Stimulated activated naive B cell treated with anti-CD40 and anti-IgM and Interleukin-4, amounts not matched to agents 10 μg/mL and 1 μg/mL and 100 μg/mL, for 72 hours (primary cell): Measurements from ENCODE around the gene LARGE1.

Source experiments
- ATAC-seq, 2 donors: fragments of 150-1000 bp; cut with Tn5 transposase; replicated peaks; 2 replicates each; pipeline ENCODE4 v1.10.0; 2021; ENCODE audit warnings: moderate library complexity in 1 of 2
- DNase-seq: peaks from one replicate; pipeline ENCODE4 v3.0.0; 2021
- H3K27ac Mint-ChIP-seq: one replicate; pipeline ENCODE4 v1.8.0; 2022; ENCODE audit warnings: mild to moderate bottlenecking, mixed read lengths
- H3K27me3 Mint-ChIP-seq, 2 donors: one replicate each; pipeline ENCODE4 v1.8.0; 2022; ENCODE audit warnings: mixed read lengths in 2 of 2
- H3K36me3 Mint-ChIP-seq, 2 donors: one replicate each; pipeline ENCODE4 v1.8.0; 2022; ENCODE audit warnings: mixed read lengths in 2 of 2, mild to moderate bottlenecking in 1 of 2
- H3K4me1 Mint-ChIP-seq, 2 donors: one replicate each; pipeline ENCODE4 v1.8.0; 2022; ENCODE audit warnings: mixed read lengths in 2 of 2, mild to moderate bottlenecking in 1 of 2
- H3K4me3 Mint-ChIP-seq, 2 donors: one replicate each; pipeline ENCODE4 v1.8.0; 2022; ENCODE audit warnings: mild to moderate bottlenecking in 2 of 2, mixed read lengths in 2 of 2, moderate library complexity in 1 of 2
- H3K9me3 Mint-ChIP-seq, 2 donors: one replicate each; pipeline ENCODE4 v1.8.0; 2022; ENCODE audit warnings: mixed read lengths in 2 of 2, mild to moderate bottlenecking in 1 of 2

Gene LARGE1

DNA sequence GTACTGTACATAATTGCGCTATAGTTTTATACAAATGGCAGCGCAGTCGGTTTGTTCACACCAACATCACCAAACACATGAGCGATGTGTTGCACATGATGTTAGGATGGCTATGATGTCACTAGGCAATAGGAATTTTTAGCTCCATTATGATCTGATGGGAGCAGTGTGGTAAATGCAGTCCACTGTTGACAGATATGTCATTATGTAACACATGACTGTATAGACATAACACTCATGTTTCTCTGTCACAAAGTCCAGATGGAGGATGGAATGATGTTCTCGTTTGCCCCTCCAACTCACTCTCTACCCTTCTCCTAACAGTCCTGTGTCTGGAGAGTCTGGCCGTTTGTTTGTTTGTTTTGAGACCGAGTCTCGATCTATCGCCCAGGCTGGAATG is 288.5 kb downstream of the LARGE1 start:
- H3K4me1 Mint-ChIP-seq: peaks cover 4% of the 10 kb centered on the region in 2 donors
- no peak for ATAC-seq
- H3K36me3 Mint-ChIP-seq: peaks cover 19 to 49% of the 10 kb centered on the region in 2 donors
- H3K9me3 Mint-ChIP-seq: peaks cover 0 to 1% of the 10 kb centered on the region in 2 donors
- DNase-seq: no peak
- H3K27ac Mint-ChIP-seq: no peak overlapping the region
- no peaks in the 10 kb centered on the region for H3K27me3 Mint-ChIP-seq
- H3K4me3 Mint-ChIP-seq: no peak overlapping the region

DNA sequence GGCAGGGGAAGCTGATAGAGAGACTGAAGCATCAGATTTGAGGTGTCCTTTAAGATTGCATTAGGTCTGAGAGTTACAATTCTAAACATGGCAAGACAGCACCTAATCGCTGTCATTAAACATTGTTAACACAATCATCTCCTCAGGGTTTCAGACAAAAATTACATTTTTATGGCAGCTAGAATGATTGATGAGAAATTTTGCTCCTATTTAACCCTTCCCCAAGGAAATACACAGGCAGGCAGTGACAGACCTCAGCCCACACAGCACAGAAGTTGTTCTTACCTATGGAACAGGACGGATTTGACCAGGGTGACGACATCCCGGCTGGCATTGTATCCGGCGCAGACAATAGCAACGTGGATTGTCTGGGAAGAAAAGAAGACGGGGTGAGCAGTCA is 294.3 kb downstream of the LARGE1 start:
- Mint-ChIP-seq H3K27me3 (no peaks in the 10 kb centered on the region), H3K27ac (no peak overlapping the region), H3K9me3 (no peaks in the 10 kb centered on the region), H3K4me1 (peaks cover 0 to 2% of the 10 kb centered on the region in 2 donors), H3K4me3 (no peak overlapping the region), H3K36me3 (peaks cover 13 to 43% of the 10 kb centered on the region in 2 donors)
- no peak for DNase-seq
- no peak for ATAC-seq

DNA sequence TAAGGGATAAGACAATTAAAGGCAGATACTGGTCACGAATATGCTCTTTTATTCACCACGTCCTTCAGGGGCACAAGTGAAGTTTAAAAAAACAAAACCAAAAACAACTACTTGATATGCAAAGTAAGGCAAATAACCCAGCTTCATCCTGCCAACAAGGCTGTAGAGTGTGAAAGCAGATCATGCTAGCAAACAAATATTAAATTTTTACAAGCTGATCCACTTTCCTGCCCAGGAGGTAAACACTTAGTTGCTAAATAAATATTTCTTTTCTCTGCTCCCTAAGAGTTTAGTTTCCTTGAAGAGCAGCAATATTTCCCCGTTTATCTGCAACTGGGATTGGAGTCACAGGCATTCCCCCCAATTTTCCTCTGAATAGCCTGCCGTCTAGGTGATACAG is 300.2 kb downstream of the LARGE1 start:
- no peak overlapping the region for H3K4me3 Mint-ChIP-seq
- no peak overlapping the region for H3K27ac Mint-ChIP-seq
- no peaks in the 10 kb centered on the region for H3K27me3 Mint-ChIP-seq
- peaks cover 4 to 5% of the 10 kb centered on the region in 2 donors for H3K9me3 Mint-ChIP-seq
- H3K36me3 Mint-ChIP-seq: peaks cover 17 to 32% of the 10 kb centered on the region in 2 donors
- no peak for DNase-seq
- H3K4me1 Mint-ChIP-seq: peaks cover 0 to 3% of the 10 kb centered on the region in 2 donors
- ATAC-seq: no peak

- Mint-ChIP-seq H3K27ac (no peak overlapping the region), H3K4me1 (peaks cover 0 to 2% of the 10 kb centered on the region in 2 donors), H3K4me3 (no peak overlapping the region), H3K9me3 (peaks cover 0 to 3% of the 10 kb centered on the region in 2 donors), H3K27me3 (no peaks in the 10 kb centered on the region), H3K36me3 (peaks cover 17 to 35% of the 10 kb centered on the region in 2 donors)
- ATAC-seq: no peak
- DNase-seq: no peak
Observed at GRCh38 chr22:33606504-33606903, 313.8 kb downstream of the LARGE1 start.

DNA sequence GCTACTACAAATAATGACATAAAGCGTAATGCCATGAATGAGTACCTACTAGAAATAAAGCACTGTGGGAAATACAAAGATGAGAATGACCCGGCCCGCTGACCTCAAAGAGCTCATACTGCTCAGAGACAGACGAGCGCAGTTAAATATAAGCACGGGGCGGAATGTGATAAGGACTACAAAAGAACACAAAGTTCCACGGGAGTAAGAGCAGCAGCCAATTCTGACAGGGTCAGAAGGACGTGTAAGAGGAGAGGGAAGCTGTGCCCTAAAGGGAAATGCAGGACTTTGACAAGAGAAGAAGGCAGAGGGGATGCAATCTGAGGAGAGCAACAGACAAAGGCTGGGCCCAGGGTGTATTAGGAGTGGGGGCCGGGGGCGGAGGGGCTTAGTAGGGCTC is 314.6 kb downstream of the LARGE1 start:
- ATAC-seq: no peak
- peaks cover 0 to 2% of the 10 kb centered on the region in 2 donors for H3K4me1 Mint-ChIP-seq

GRCh38 chr22:33605221-33605620 is 315.1 kb downstream of the LARGE1 start:
- Mint-ChIP-seq H3K27ac (no peak overlapping the region), H3K4me1 (no peaks in the 10 kb centered on the region), H3K27me3 (peaks cover 0 to 4% of the 10 kb centered on the region in 2 donors), H3K36me3 (peaks cover 22 to 40% of the 10 kb centered on the region in 2 donors), H3K9me3 (peaks cover 0 to 3% of the 10 kb centered on the region in 2 donors), H3K4me3 (no peak overlapping the region)
- DNase-seq: no peak
- no peak for ATAC-seq

More for the DNA sequence above, 314.6 kb downstream of the LARGE1 start:
- no peak overlapping the region for H3K4me3 Mint-ChIP-seq
- peaks cover 0 to 3% of the 10 kb centered on the region in 2 donors for H3K9me3 Mint-ChIP-seq
- H3K36me3 Mint-ChIP-seq: peaks cover 20 to 38% of the 10 kb centered on the region in 2 donors
- H3K27ac Mint-ChIP-seq: no peak overlapping the region
- DNase-seq: no peak
- H3K27me3 Mint-ChIP-seq: no peaks in the 10 kb centered on the region

DNA sequence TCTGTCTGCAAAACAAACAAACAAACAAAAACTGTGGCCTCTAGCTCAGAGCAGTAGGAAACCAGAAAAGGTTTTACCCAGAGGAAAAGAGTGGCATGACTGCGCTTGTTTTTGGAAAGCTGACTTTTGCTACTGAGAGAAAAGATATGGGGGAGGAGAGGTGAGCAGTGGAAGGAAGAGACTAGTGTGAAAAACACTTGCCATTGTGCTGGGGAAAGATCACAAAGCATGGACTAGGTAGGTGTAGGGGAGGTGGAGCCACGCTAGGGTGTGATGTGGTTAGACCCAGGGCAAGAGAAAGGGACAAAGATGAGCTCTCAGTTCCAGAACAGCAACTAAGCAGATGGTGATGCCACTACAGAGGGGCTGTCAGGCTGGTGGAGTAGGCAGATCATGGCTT is 319.2 kb downstream of the LARGE1 start:
- Mint-ChIP-seq H3K36me3 (peaks cover 27 to 51% of the 10 kb centered on the region in 2 donors), H3K4me3 (peak overlapping the region in 1 of 2 donors; percentile 8), H3K27ac (no peak overlapping the region), H3K9me3 (peaks cover 0 to 3% of the 10 kb centered on the region in 2 donors), H3K4me1 (no peaks in the 10 kb centered on the region), H3K27me3 (peaks cover 0 to 5% of the 10 kb centered on the region in 2 donors)
- DNase-seq: no peak
- ATAC-seq: no peak

DNA sequence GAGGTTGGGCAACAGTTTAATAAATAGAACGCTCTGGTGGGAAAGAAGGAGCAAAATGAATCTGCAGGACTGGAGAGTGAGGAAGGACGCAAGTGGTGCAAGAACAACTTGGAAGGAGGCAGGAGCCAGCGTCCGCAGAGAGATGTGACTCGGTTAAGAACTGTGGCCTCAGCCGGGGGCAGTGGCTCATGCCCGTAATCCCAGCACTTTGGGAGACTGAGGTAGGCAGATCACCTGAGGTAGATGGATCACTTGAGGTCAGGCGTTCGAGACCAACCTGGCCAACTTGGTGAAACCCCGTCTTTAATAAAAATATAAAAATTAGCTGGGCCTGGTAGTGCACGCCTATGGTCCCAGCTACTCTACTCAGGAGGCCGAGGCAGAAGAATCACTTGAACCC is 319.7 kb downstream of the LARGE1 start:
- peaks cover 0 to 5% of the 10 kb centered on the region in 2 donors for H3K27me3 Mint-ChIP-seq
- DNase-seq (no peak), ATAC-seq (no peak)
- H3K36me3 Mint-ChIP-seq: peaks cover 25 to 51% of the 10 kb centered on the region in 2 donors
- no peak overlapping the region for H3K27ac Mint-ChIP-seq
- H3K4me3 Mint-ChIP-seq: no peak overlapping the region
- peaks cover 0 to 3% of the 10 kb centered on the region in 2 donors for H3K9me3 Mint-ChIP-seq
- no peaks in the 10 kb centered on the region for H3K4me1 Mint-ChIP-seq

- Mint-ChIP-seq H3K9me3 (peaks cover 0 to 3% of the 10 kb centered on the region in 2 donors), H3K4me1 (no peaks in the 10 kb centered on the region), H3K36me3 (peaks cover 24 to 51% of the 10 kb centered on the region in 2 donors), H3K27me3 (peaks cover 0 to 5% of the 10 kb centered on the region in 2 donors), H3K27ac (no peak overlapping the region), H3K4me3 (no peak overlapping the region)
- no peak for ATAC-seq
- DNase-seq: no peak
Observed at GRCh38 chr22:33600113-33600512, 320.2 kb downstream of the LARGE1 start.

- peaks cover 0 to 3% of the 10 kb centered on the region in 2 donors for H3K9me3 Mint-ChIP-seq
- ATAC-seq: no peak
Observed at GRCh38 chr22:33599596-33599995, 320.7 kb downstream of the LARGE1 start.

GRCh38 chr22:33598821-33599220 is 321.5 kb downstream of the LARGE1 start:
- peaks cover 0 to 5% of the 10 kb centered on the region in 2 donors for H3K27me3 Mint-ChIP-seq
- H3K36me3 Mint-ChIP-seq: peaks cover 26 to 52% of the 10 kb centered on the region in 2 donors
- H3K9me3 Mint-ChIP-seq: peaks cover 0 to 3% of the 10 kb centered on the region in 2 donors
- H3K4me3 Mint-ChIP-seq: no peak overlapping the region
- H3K27ac Mint-ChIP-seq: no peak overlapping the region
- H3K4me1 Mint-ChIP-seq: no peaks in the 10 kb centered on the region
- DNase-seq (no peak), ATAC-seq (no peak)

More at GRCh38 chr22:33599596-33599995, 320.7 kb downstream of the LARGE1 start:
- Mint-ChIP-seq H3K36me3 (peaks cover 24 to 51% of the 10 kb centered on the region in 2 donors), H3K27me3 (peaks cover 0 to 5% of the 10 kb centered on the region in 2 donors), H3K4me1 (no peaks in the 10 kb centered on the region), H3K27ac (no peak overlapping the region), H3K4me3 (no peak overlapping the region)
- no peak for DNase-seq

GRCh38 chr22:33597274-33597985 is 322.8 kb downstream of the LARGE1 start:
- no peak for ATAC-seq
- Mint-ChIP-seq H3K27ac (no peak overlapping the region), H3K9me3 (peaks cover 0 to 3% of the 10 kb centered on the region in 2 donors), H3K27me3 (peaks cover 0 to 5% of the 10 kb centered on the region in 2 donors), H3K36me3 (peaks cover 23 to 46% of the 10 kb centered on the region in 2 donors), H3K4me3 (no peak overlapping the region), H3K4me1 (no peaks in the 10 kb centered on the region)
- DNase-seq: no peak

DNA sequence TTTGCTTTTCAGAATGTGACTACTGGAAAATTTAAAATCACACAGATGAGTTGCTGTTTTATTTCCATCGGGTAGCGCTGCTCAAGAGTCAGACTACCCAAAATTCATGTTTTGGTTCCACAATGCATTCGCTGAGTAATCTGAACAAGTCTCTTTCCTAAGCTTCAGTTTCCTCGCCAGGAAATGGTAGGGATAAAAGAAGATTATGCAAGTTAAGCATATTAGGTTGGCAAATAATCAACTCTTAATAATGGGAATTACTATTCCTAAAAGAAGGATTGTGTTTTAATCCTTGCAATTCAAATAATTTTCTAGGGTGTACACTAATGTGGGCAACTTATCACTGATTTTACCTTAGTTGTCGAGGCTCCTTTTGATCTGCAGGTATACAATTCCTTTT is 326.5 kb downstream of the LARGE1 start:
- ATAC-seq (no peak), DNase-seq (no peak)
- H3K4me3 Mint-ChIP-seq: no peak overlapping the region
- H3K4me1 Mint-ChIP-seq: no peaks in the 10 kb centered on the region
- H3K9me3 Mint-ChIP-seq: peaks cover 0 to 2% of the 10 kb centered on the region in 2 donors
- no peaks in the 10 kb centered on the region for H3K27me3 Mint-ChIP-seq
- peaks cover 2 to 23% of the 10 kb centered on the region in 2 donors for H3K36me3 Mint-ChIP-seq
- no peak overlapping the region for H3K27ac Mint-ChIP-seq

DNA sequence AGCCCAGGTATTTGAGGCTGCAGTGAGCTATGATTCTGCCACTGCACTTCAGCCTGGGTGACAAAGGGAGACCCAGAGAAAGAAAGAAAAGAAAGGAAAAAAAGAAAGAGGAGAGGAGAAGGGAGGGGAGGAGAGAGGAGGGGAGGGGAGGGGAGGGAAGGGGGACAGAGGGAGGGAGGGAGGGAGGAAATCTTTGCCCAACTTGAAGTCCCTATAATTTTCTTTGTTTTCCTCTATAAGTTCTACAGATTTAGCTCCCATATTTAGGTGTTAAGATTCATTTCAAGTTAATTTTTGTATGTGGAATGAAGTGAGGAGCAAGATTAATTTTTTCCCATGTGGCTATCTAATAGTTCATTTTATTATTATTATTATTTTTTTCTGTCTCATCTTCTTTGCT is 328.3 kb downstream of the LARGE1 start:
- ATAC-seq (no peak), DNase-seq (no peak)
- H3K27ac Mint-ChIP-seq: no peak overlapping the region
- peaks cover 2 to 9% of the 10 kb centered on the region in 2 donors for H3K36me3 Mint-ChIP-seq
- H3K27me3 Mint-ChIP-seq: no peaks in the 10 kb centered on the region
- H3K4me1 Mint-ChIP-seq: no peaks in the 10 kb centered on the region
- H3K4me3 Mint-ChIP-seq: no peak overlapping the region
- H3K9me3 Mint-ChIP-seq: no peaks in the 10 kb centered on the region

- H3K4me1 Mint-ChIP-seq: peaks cover 0 to 3% of the 10 kb centered on the region in 2 donors
- no peak for ATAC-seq
- no peak overlapping the region for H3K4me3 Mint-ChIP-seq
- peaks cover 0 to 5% of the 10 kb centered on the region in 2 donors for H3K27me3 Mint-ChIP-seq
- H3K9me3 Mint-ChIP-seq: no peaks in the 10 kb centered on the region
- no peak for DNase-seq
- no peak overlapping the region for H3K27ac Mint-ChIP-seq
- peaks cover under 1 to 7% of the 10 kb centered on the region in 2 donors for H3K36me3 Mint-ChIP-seq
Observed at GRCh38 chr22:33589297-33589696, 331.0 kb downstream of the LARGE1 start.
